ENCODE data around the gene TMEM178B.

- TF ChIP-seq YY1 (IDR thresholded peaks at IDR 0.05; ENCODE audit: low read depth): no peak
- no peak for TF ChIP-seq CTCF (IDR thresholded peaks at IDR 0.05)
- TF ChIP-seq GABPA (IDR thresholded peaks at IDR 0.05; ENCODE audit: low read depth): no peak
- no peak for TF ChIP-seq FOXJ3 (CRISPR knock-in tag; IDR thresholded peaks at IDR 0.05)
- TF ChIP-seq ZBTB33 (IDR thresholded peaks at IDR 0.05; ENCODE audit: borderline replicate concordance, low read depth): no peak
- TF ChIP-seq REST (IDR thresholded peaks at IDR 0.05; ENCODE audit: low read depth, low read length): no peak
- TF ChIP-seq JUND (IDR thresholded peaks at IDR 0.05): no peak
- TF ChIP-seq CHD2 (IDR thresholded peaks at IDR 0.05; ENCODE audit: low read length, partially characterized antibody): no peak
- TF ChIP-seq FOSL2 (IDR thresholded peaks at IDR 0.05; ENCODE audit: borderline replicate concordance, low read depth): no peak
- no peak for TF ChIP-seq FOXM1 (IDR thresholded peaks at IDR 0.05; ENCODE audit: low read depth)
Observed at GRCh38 chr7:141201145-141201885, 127.5 kb downstream of the TMEM178B start.

Data from SK-N-SH (cell line).